Measurements from ENCODE around the gene LYST. TPM values are rescaled to one million over a fixed set of nuclear protein-coding genes. Genes with fewer than 3 reads are reported as not detected.
"Not testable (repeated sequence)": the region's sequence is repeated elsewhere in the genome, so short reads cannot be mapped to it uniquely, and the experiment has no call there.

Gene LYST
- total RNA-seq, 2 donors from 2014 or later: 21.9 to 41.7 TPM

DNA sequence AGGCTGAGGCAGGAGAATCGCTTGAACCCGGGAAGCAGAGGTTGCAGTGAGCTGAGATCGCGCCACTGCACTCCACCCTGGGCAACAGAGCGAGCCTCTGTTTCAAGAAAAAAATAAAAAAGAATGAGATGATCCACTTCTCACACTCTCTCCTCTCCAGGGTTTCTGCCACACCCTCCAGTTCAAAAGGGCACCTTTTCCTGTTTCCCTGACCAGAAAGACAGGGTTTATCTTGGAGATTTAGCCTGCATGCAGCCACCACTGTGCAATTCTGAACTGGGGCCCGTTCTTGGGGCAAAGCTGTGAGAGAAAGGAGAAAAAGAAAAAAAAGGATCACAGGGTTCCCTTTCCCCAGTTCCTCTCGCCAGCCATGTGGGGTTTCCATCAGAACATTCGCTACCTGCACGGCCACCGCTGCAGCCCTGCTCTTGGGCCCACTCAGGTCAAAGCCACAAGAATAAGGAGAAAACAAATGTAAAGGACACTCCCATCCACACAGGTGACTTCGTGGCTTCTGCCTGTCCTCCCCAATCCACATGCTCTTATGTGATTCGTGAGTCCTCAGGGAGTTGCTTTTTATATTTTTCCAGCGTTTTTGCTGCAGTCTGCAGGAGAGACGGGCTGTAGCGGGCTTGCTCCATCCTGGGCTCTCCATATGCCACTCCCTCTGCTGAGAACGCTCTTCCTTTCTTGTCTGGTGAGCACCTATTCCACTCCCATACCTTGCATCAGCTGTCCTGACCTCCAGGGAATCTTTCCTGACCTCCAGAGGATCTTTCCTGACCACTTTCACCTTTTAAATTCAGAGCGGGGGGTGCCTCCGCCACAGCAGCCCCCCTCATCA lies 243.5 kb downstream of the LYST start:
- H3K4me3 ChIP-seq: no peak overlapping the region
- H3K4me1 ChIP-seq (replicated peaks): peaks cover 5% of the 10 kb centered on the region
- no peak overlapping the region for H3K27ac ChIP-seq
- intact Hi-C loops (cut with DNase I): no loop called here
- 82% methylated on average over 18 of the region's 18 CpGs for WGBS
- no peaks in the 10 kb centered on the region for H3K36me3 ChIP-seq
- no peaks in the 10 kb centered on the region for H3K9me3 ChIP-seq
- TF ChIP-seq, protein P1, sequence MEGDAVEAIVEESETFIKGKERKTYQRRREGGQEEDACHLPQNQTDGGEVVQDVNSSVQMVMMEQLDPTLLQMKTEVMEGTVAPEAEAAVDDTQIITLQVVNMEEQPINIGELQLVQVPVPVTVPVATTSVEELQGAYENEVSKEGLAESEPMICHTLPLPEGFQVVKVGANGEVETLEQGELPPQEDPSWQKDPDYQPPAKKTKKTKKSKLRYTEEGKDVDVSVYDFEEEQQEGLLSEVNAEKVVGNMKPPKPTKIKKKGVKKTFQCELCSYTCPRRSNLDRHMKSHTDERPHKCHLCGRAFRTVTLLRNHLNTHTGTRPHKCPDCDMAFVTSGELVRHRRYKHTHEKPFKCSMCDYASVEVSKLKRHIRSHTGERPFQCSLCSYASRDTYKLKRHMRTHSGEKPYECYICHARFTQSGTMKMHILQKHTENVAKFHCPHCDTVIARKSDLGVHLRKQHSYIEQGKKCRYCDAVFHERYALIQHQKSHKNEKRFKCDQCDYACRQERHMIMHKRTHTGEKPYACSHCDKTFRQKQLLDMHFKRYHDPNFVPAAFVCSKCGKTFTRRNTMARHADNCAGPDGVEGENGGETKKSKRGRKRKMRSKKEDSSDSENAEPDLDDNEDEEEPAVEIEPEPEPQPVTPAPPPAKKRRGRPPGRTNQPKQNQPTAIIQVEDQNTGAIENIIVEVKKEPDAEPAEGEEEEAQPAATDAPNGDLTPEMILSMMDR (IDR thresholded peaks at IDR 0.05): no peak
- TF ChIP-seq POLR2A (IDR thresholded peaks at IDR 0.05) (no peak), POLR2AphosphoS5 (IDR thresholded peaks at IDR 0.05) (no peak)
- no peak for DNase-seq (ENCODE audit: low spot score)
- H3K27me3 ChIP-seq (replicated peaks; ENCODE audit: insufficient read depth): no peaks in the 10 kb centered on the region

DNA sequence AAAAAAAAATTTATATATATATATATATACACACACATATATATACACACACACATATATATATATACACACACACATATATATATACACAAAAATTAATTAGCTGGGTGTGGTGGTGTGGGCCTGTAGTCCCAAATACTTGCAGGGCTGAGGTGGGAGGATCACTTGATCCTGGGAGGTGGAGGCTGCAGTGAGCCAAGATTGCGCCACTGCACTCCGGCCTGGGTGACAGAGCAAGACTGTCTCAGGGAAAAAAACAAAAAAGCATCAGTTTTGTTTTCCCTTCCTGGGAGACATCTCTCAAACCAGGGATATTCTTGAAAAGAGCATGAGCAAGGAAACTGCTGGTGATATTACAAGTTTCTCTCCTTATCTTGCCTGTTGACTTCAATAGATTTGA lies 247.6 kb downstream of the LYST start:
- DNase-seq (ENCODE audit: low spot score); H3K9me3 ChIP-seq; H3K4me3 ChIP-seq; H3K36me3 ChIP-seq; H3K27me3 ChIP-seq (replicated peaks; ENCODE audit: insufficient read depth); intact Hi-C loops (cut with DNase I); H3K27ac ChIP-seq; H3K4me1 ChIP-seq (replicated peaks): not testable (repeated sequence)
- 87% methylated on average over 2 of the region's 2 CpGs for WGBS

DNA sequence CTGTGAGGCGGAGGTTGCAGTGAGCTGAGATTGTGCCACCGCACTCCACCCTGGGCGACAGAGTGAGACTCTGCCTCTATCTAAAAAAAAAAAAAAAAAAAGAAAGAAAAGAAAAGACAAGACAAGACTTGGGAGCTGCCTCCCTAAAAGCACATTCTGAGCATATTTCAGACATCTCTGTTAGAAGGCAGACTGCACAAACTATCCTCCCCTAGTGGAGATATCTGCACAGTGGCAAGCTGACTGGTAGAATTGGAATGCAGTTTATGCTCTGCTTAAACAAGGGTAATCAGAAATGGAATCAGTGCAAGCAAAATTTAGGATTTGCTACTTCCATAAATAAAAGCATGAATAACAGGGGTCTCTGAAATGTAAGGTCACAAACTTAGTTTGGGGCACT lies 248.9 kb downstream of the LYST start:
- H3K4me3 ChIP-seq: no peak overlapping the region
- no peaks in the 10 kb centered on the region for H3K27me3 ChIP-seq (replicated peaks; ENCODE audit: insufficient read depth)
- H3K27ac ChIP-seq: no peak overlapping the region
- H3K36me3 ChIP-seq: no peaks in the 10 kb centered on the region
- TF ChIP-seq POLR2AphosphoS5 (IDR thresholded peaks at IDR 0.05): no peak
- TF ChIP-seq, protein P1 (IDR thresholded peaks at IDR 0.05): no peak
- no peak for TF ChIP-seq POLR2A (IDR thresholded peaks at IDR 0.05)
- 68% methylated on average over 3 of the region's 3 CpGs for WGBS
- H3K4me1 ChIP-seq (replicated peaks): no peaks in the 10 kb centered on the region
- H3K9me3 ChIP-seq: no peaks in the 10 kb centered on the region
- no peak for DNase-seq (ENCODE audit: low spot score)
- intact Hi-C loops (cut with DNase I): no loop called here

DNA sequence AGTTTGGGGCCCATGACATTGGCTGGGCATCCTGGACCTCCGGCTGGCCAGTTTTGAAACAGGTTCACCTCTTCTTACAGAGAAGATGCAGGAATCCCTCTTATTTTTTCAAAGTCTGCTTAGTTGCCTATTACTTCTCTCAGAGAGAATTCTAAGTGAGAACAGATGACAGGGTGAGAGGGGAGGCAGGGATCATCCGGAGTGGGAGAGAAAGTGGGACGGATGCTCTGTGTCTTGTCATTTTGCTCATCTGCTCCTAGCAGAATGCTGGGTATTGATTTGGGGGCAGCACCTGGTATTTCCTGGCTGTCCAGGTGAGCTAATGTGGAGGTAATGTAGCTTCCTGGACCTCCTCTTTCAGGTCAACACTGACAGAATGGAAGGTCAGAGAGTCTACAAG lies 249.6 kb downstream of the LYST start:
- intact Hi-C loops (cut with DNase I): no loop called here
- Histone ChIP-seq H3K4me1 (replicated peaks) (no peaks in the 10 kb centered on the region), H3K27ac (no peak overlapping the region), H3K4me3 (no peak overlapping the region), H3K27me3 (replicated peaks; ENCODE audit: insufficient read depth) (no peaks in the 10 kb centered on the region), H3K36me3 (no peaks in the 10 kb centered on the region), H3K9me3 (no peaks in the 10 kb centered on the region)
- 88% methylated on average over 3 of the region's 3 CpGs for WGBS
- no peak for DNase-seq (ENCODE audit: low spot score)
- TF ChIP-seq, protein P1 (IDR thresholded peaks at IDR 0.05): no peak
- TF ChIP-seq POLR2AphosphoS5 (IDR thresholded peaks at IDR 0.05) (no peak), POLR2A (IDR thresholded peaks at IDR 0.05) (no peak)

DNA sequence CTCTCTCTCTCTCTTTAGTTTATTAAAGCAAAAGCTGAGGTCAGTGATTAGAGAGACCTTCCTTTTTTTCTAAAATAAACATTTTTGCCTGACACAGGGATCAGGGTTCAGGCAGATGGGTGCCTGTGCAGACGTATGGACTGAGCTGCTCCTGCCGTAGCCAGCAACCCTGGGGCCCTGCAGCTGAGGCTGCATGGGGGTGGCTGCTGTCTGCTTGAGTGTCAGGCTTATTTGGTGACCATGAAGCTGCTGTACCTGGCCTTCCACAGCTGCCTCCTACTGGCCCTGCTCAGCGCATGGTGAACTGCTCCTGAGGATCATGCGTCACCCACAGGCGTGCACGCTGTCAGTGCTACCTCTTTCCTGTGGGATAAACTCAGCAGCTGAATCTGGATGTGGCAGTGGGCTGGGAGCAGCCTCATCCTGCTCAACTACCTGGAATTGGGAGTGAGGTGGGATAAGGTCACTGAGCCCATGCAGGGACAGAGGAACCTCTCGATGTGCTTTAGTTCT lies 252.2 kb downstream of the LYST start:
- 94% methylated on average over 7 of the region's 7 CpGs for WGBS
- Histone ChIP-seq H3K9me3 (no peaks in the 10 kb centered on the region), H3K4me3 (no peak overlapping the region), H3K36me3 (no peaks in the 10 kb centered on the region), H3K4me1 (replicated peaks) (no peaks in the 10 kb centered on the region), H3K27ac (no peak overlapping the region), H3K27me3 (replicated peaks; ENCODE audit: insufficient read depth) (no peaks in the 10 kb centered on the region)
- DNase-seq (ENCODE audit: low spot score): no peak
- TF ChIP-seq POLR2A (IDR thresholded peaks at IDR 0.05) (no peak), POLR2AphosphoS5 (IDR thresholded peaks at IDR 0.05) (no peak)
- TF ChIP-seq, protein P1 (IDR thresholded peaks at IDR 0.05): no peak
- intact Hi-C loops (cut with DNase I): no loop called here

Measured in prostate gland (tissue), 2 donors.